K562 (cell line): Measurements from ENCODE around the gene DIP2B. TPM values are rescaled to one million over a fixed set of nuclear protein-coding genes. Genes with fewer than 3 reads are reported as not detected.
A peak's percentile ranks its signal among the peaks of the same experiment; 100 is the strongest.
"Not testable (repeated sequence)": the region's sequence is repeated elsewhere in the genome, so short reads cannot be mapped to it uniquely, and the experiment has no call there.

Experiments used
- ATAC-seq: fragments of 200-7000 bp; cut with Tn5 transposase; 3 replicates; pipeline ENCODE4 v1.9.1; 2020; ENCODE audit warnings: moderate library complexity
- BruUV-seq: library from RNA; stranded (reverse); fragments of 400-500 nt; replicated peaks from 2 replicates; lab custom pipeline; 2021; lab: Mats Ljungman, UMichigan
- CTCF ChIA-PET: fragments of 300-600 bp; formaldehyde crosslinking; extraction: SDS; loops from one replicate; lab custom pipeline; 2021; ENCODE audit warnings: low intra/inter-chr PET ratio; lab: Yijun Ruan, JAX
- POLR2A ChIA-PET: fragments of 300-600, 350-650 bp; sonication (Branson Sonifier 250); formaldehyde crosslinking; extraction: SDS; loops from one replicate; lab custom pipeline; 2021; ENCODE audit warnings: antibody characterized with exemption, inconsistent platforms; lab: Yijun Ruan, JAX
- DNase-seq, 4 experiments: peaks; one replicate each; pipeline versions ENCODE4 v3.0.0 to v3.0.0-alpha.2; 2011 to 2018; ENCODE audit warnings: low spot score in 3 of 4, mixed read lengths in 3 of 4; ENCODE audit errors: extremely low read depth in 1 of 4
- FAIRE-seq: peaks from 2 replicates; lab custom pipeline; 2011; peaks lifted over from hg19 to GRCh38; lab: Jason Lieb, UNC
- H2AFZ ChIP-seq: 2 replicates; pipeline ENCODE4 v1.6.0; 2011; ENCODE audit warnings: low read depth, low read length, control low read depth, inconsistent platforms
- H3K27ac ChIP-seq: fragments of 200-600 bp; 3 replicates; pipeline ENCODE4 v1.8.0; 2011; ENCODE audit warnings: low read depth, mild to moderate bottlenecking, control low read depth, inconsistent platforms, low read length, moderate library complexity, mixed read lengths; ENCODE audit errors: extremely low read depth
- H3K27me3 ChIP-seq, 2 experiments: fragments of 300-600 bp in 1 of 2; 2 replicates in 1 of 2; 3 replicates in 1 of 2; pipeline versions ENCODE4 v1.6.0 to v1.8.0; 2011; ENCODE audit warnings: inconsistent platforms in 2 of 2, low read length in 2 of 2, mild to moderate bottlenecking in 1 of 2, mixed read lengths in 1 of 2, moderate library complexity in 1 of 2; ENCODE audit not compliant: control insufficient read depth in 2 of 2, insufficient read depth in 2 of 2
- H3K36me3 ChIP-seq: fragments of 300-600 bp; 3 replicates; pipeline ENCODE4 v1.8.0; 2011; ENCODE audit warnings: mild to moderate bottlenecking, low read length, inconsistent platforms; ENCODE audit not compliant: control insufficient read depth, insufficient read depth
- H3K4me1 ChIP-seq, 2 experiments: fragments of 200-600 bp in 1 of 2; replicated peaks in 1 of 2; 2 replicates in 1 of 2; 3 replicates in 1 of 2; pipeline versions ENCODE4 v1.5.1 to v1.8.0; 2011; ENCODE audit warnings: inconsistent platforms in 2 of 2, low read length in 2 of 2, mild to moderate bottlenecking in 1 of 2, mixed read lengths in 1 of 2, moderate library complexity in 1 of 2; ENCODE audit not compliant: control insufficient read depth in 2 of 2, insufficient read depth in 2 of 2
- H3K4me2 ChIP-seq: 2 replicates; pipeline ENCODE4 v1.6.1; 2011; ENCODE audit warnings: low read length, control low read depth, inconsistent platforms, mixed read lengths; ENCODE audit not compliant: insufficient read depth
- H3K4me3 ChIP-seq: fragments of 200-600 bp; sonication (generic), shearing (Covaris generic); 2 replicates; pipeline ENCODE4 v1.5.1; 2016; ENCODE audit warnings: control low read depth, inconsistent platforms
- H3K79me2 ChIP-seq: fragments of 200-600 bp; 3 replicates; pipeline ENCODE4 v1.8.0; 2011; ENCODE audit warnings: low read length, inconsistent platforms; ENCODE audit not compliant: control insufficient read depth, insufficient read depth
- H3K9ac ChIP-seq, 2 experiments: 2 replicates each; pipeline versions ENCODE4 v1.6.0 to v1.6.1; 2011; ENCODE audit warnings: low read depth in 2 of 2, low read length in 2 of 2, control low read depth in 1 of 2, inconsistent platforms in 1 of 2, mild to moderate bottlenecking in 1 of 2, mixed read lengths in 1 of 2; ENCODE audit not compliant: insufficient read depth in 1 of 2
- H3K9me1 ChIP-seq: one replicate; pipeline ENCODE4 v1.6.0; 2011; ENCODE audit warnings: inconsistent platforms, mild to moderate bottlenecking, low read length, moderate library complexity; ENCODE audit not compliant: control insufficient read depth, insufficient read depth
- H3K9me3 ChIP-seq: replicated peaks from 2 replicates; pipeline ENCODE4 v1.5.1; 2011; ENCODE audit warnings: low read depth, low read length, inconsistent platforms; ENCODE audit not compliant: control insufficient read depth, insufficient read depth
- H4K20me1 ChIP-seq: replicated peaks from 2 replicates; pipeline ENCODE4 v1.6.1; 2011; ENCODE audit warnings: low read length, inconsistent platforms, mixed read lengths; ENCODE audit not compliant: control insufficient read depth, insufficient read depth
- CBX1 ChIP-seq: sonication (generic); IDR thresholded peaks from 2 replicates; pipeline ENCODE4 v1.6.1; 2016; ENCODE audit warnings: antibody characterized with exemption, low read depth, mild to moderate bottlenecking
- CBX3 ChIP-seq, 2 experiments: IDR thresholded peaks; 1 replicate in 1 of 2; 2 replicates in 1 of 2; pipeline ENCODE4 v1.6.1; 2012; ENCODE audit warnings: inconsistent platforms in 2 of 2, low read length in 2 of 2, borderline replicate concordance in 1 of 2, control low read depth in 1 of 2
- CBX5 ChIP-seq: IDR thresholded peaks from 2 replicates; pipeline ENCODE4 v1.6.1; 2014; ENCODE audit warnings: low read depth, borderline replicate concordance
- CREBBP ChIP-seq: IDR thresholded peaks from one replicate; pipeline ENCODE4 v1.6.1; 2012; ENCODE audit warnings: low read depth, mild to moderate bottlenecking, control low read depth, inconsistent platforms, low read length
- FOXA3 ChIP-seq, 2 experiments: fragments of 450-650 bp in 1 of 2; sonication (generic) in 1 of 2; formaldehyde crosslinking; IDR thresholded peaks in 1 of 2; conservative IDR thresholded peaks in 1 of 2; 2 replicates each; pipeline versions ENCODE4 v1.4.0 to v1.8.0; 2020 to 2022; ENCODE audit warnings: mild to moderate bottlenecking in 2 of 2, missing genetic modification reagents in 1 of 2
- NONO ChIP-seq, 2 experiments: fragments of 200-400 bp in 1 of 2; fragments of 450-650 bp in 1 of 2; formaldehyde crosslinking in 1 of 2; IDR thresholded peaks; 2 replicates each; pipeline ENCODE4 v1.6.1; 2017; ENCODE audit warnings: low read depth in 2 of 2, mild to moderate bottlenecking in 2 of 2, moderate library complexity in 2 of 2, low read length in 1 of 2
- TRIM24 ChIP-seq, 2 experiments: fragments of 450-650 bp; IDR thresholded peaks; 2 replicates each; pipeline ENCODE4 v1.6.1; 2016
- TRIM28 ChIP-seq: fragments of 450-650 bp; IDR thresholded peaks from 2 replicates; pipeline ENCODE4 v1.6.1; 2017
- ZBTB7A ChIP-seq: IDR thresholded peaks from 2 replicates; pipeline ENCODE4 v1.6.1; 2011; ENCODE audit warnings: low read depth, mild to moderate bottlenecking, low read length, moderate library complexity, borderline replicate concordance; ENCODE audit not compliant: control insufficient read depth
- ZEB2 ChIP-seq: fragments of 450-650 bp; IDR thresholded peaks from 2 replicates; pipeline ENCODE4 v1.6.1; 2016
- WGBS: fragments of 100-300 bp; shearing (Covaris generic); methylation state at CpG from one replicate; pipeline ENCODE4 v1.1.6; 2016; ENCODE audit warnings: low coverage, mixed read lengths; ENCODE audit not compliant: insufficient coverage; ENCODE audit errors: missing lambda C conversion rate; 5-methylcytosine and 5-hydroxymethylcytosine counted together
- in situ Hi-C: fragments of 300-500 bp; cut with MboI; formaldehyde crosslinking; loops from 4 replicates; pipeline ENCODE4 v1.15.0; 2018; ENCODE audit warnings: inconsistent platforms, mixed read lengths
- intact Hi-C: fragments of 100-400 bp; cut with micrococcal nuclease; formaldehyde crosslinking; loops from 2 replicates; pipeline ENCODE4 v1.14.2; 2022
- polyA plus RNA-seq, 8 experiments: library from polyadenylated mRNA; depleted of rRNA in 4 of 8; stranded (reverse) in 5 of 8; unstranded in 3 of 8; fragments of >200 nt; fragmentation: Nextera tagmentation in 2 of 8; fragmentation: Illumina TruSeq in 1 of 8; extraction: Ambion mirVana in 2 of 8; extraction: Trizol in 1 of 8; gene quantifications; 2 replicates each; pipeline versions ENCODE4 v1.2.1 to v1.2.3, GENCODE V29; 2011 to 2014; ENCODE audit warnings: inconsistent platforms in 1 of 8, missing spikeins in 1 of 8
- total RNA-seq, 7 experiments: library from RNA; depleted of rRNA in 6 of 7; stranded (reverse); fragments of >200 nt in 6 of 7; fragmentation: Illumina TruSeq in 2 of 7; extraction: Trizol in 2 of 7; gene quantifications; 2 replicates each; pipeline versions ENCODE4 v1.2.1 to v1.2.3, GENCODE V29; 2011 to 2021; ENCODE audit warnings: low replicate concordance in 1 of 7
- TF ChIP-seq, protein P1 (sequence below): fragments of 250-450 bp; sonication (Bioruptor Pico); IDR thresholded peaks from 2 replicates; pipeline ENCODE4 v1.8.0; 2022; ENCODE audit warnings: inconsistent platforms
- TF ChIP-seq, protein P2 (sequence below): fragments of 250-450 bp; sonication (Bioruptor Pico); IDR thresholded peaks from 2 replicates; pipeline ENCODE4 v1.5.1; 2021; ENCODE audit warnings: mild to moderate bottlenecking

Gene DIP2B
- total and polyA plus RNA-seq, 9 of the 15 experiments (the other 6 are each of a cell fraction or from before 2014, with no cell fraction given) = 4.6 to 26.1 (median 18.8) TPM

DNA sequence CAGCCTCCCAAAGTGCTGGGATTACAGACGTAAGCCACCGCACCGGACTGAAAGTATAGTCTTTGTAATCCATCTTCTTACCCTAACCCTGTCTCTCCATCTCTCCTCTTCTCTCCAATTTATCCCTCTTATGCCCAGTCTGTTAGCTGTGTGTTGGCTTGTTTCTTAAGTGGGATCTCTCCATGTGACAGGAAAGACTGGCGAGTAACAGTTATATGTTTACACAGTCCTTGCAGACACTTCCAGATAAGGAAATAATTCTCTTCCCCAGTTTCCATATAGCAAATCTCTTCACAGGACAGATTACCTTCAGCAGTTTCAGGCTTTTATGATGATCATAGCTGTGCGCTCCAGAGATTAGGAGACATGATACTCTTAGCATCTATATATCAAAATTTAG is 16.0 kb upstream of the DIP2B start:
- Histone ChIP-seq H3K27me3 (no peaks in the 10 kb centered on the region), H4K20me1 (no peaks in the 10 kb centered on the region), H3K36me3 (no peaks in the 10 kb centered on the region), H3K4me2 (no peak overlapping the region), H3K9me1 (no peaks in the 10 kb centered on the region), H2AFZ (0 out of 2 replicates have a peak overlapping the region, but pooled peaks have one; percentile 51), H3K4me1 (no peaks in the 10 kb centered on the region; a peak in 1 of 5 replicates), H3K9ac (no peak overlapping the region)
- POLR2A ChIA-PET = interaction anchor here (0.6 to 1.4 kb wide), 3 partner anchors 20 to 778 kb away, joined by 4 read pairs; no protein-coding TSS in a partner anchor
- no TSS peak for BruUV-seq
- DNase-seq (no peak), FAIRE-seq (no peak)
- intact Hi-C loops (no loop called here), in situ Hi-C loops (no loop called here)
- no peak for TF ChIP-seq NONO (IDR thresholded peaks at IDR 0.05; ENCODE audit: low read depth in 2 of 2, low read length in 1 of 2)
- TF ChIP-seq FOXA3 (CRISPR knock-in tag; conservative IDR thresholded peaks at IDR 0.05 in 1 of 2, IDR thresholded peaks at IDR 0.05 in 1 of 2) = 0 out of 4 replicates have a peak, but pooled peaks of 1 of the 2 experiments have one; percentile 32
- TF ChIP-seq CREBBP = no peak
- TF ChIP-seq, all 486 proteins: peak for 1
- H3K9me3 ChIP-seq = 0 out of 2 replicates have a peak, but pooled peaks cover 3% of the 10 kb centered on the region
- H3K79me2 ChIP-seq = no peaks in the 10 kb centered on the region
- no peak overlapping the region for H3K4me3 ChIP-seq
- ATAC-seq = no peak
- CTCF ChIA-PET = no interaction called here
- WGBS = 51% methylated on average over 5 of the region's 5 CpGs
- H3K27ac ChIP-seq = no peak overlapping the region

DNA sequence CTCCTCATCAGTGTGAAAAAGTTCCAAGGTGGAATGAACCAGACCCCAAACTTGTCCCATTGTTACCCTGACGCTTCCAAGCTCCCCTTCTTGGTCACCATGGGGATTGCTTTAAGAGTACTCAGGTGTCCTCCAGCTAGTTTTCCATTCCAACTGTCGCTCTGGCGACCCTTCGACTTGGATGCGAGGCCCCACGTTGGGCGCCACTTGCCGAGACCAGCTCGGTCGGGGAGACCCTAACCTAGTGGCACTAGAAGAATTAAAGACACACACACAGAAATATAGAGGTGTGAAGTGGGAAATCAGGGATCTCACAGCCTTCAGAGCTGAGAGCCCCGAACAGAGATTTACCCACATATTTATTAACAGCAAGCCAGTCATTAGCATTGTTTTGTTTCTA is 6.7 kb upstream of the DIP2B start:
- H3K27ac ChIP-seq, H3K4me2 ChIP-seq, H3K9me3 ChIP-seq, in situ Hi-C loops, H3K9me1 ChIP-seq, H3K36me3 ChIP-seq, H3K9ac ChIP-seq, H3K4me3 ChIP-seq, ATAC-seq, H3K4me1 ChIP-seq, H3K79me2 ChIP-seq, H4K20me1 ChIP-seq, H2AFZ ChIP-seq, intact Hi-C loops, H3K27me3 ChIP-seq, CTCF ChIA-PET, BruUV-seq, POLR2A ChIA-PET, FAIRE-seq: not testable (repeated sequence)
- peak in 1 of 4 experiments; percentile 45 for DNase-seq
- WGBS = 56% methylated on average over 11 of the region's 11 CpGs
- TF ChIP-seq ZEB2 (0 out of 2 replicates have a peak, but pooled peaks have one; percentile 23), TRIM28 (peak; percentile 93), CBX3 (IDR thresholded peaks at IDR 0.05; ENCODE audit: borderline replicate concordance in 1 of 2, low read length in 2 of 2) (peak in 1 of 2 experiments; percentile 72; a peak in 1 of 3 replicates), TRIM24 (IDR thresholded peaks at IDR 0.05) (peak in 1 of 2 experiments; percentile 60; a peak in 2 of 4 replicates), CBX1 (peak; percentile 95), ZBTB7A (peak; percentile 59), CBX5 (peak; percentile 87; the same call in 1 of the 2 replicates)
- TF ChIP-seq, protein P1, sequence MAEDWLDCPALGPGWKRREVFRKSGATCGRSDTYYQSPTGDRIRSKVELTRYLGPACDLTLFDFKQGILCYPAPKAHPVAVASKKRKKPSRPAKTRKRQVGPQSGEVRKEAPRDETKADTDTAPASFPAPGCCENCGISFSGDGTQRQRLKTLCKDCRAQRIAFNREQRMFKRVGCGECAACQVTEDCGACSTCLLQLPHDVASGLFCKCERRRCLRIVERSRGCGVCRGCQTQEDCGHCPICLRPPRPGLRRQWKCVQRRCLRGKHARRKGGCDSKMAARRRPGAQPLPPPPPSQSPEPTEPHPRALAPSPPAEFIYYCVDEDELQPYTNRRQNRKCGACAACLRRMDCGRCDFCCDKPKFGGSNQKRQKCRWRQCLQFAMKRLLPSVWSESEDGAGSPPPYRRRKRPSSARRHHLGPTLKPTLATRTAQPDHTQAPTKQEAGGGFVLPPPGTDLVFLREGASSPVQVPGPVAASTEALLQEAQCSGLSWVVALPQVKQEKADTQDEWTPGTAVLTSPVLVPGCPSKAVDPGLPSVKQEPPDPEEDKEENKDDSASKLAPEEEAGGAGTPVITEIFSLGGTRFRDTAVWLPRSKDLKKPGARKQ = 0 out of 2 replicates have a peak, but pooled peaks have one; percentile 24
- TF ChIP-seq, protein P2, sequence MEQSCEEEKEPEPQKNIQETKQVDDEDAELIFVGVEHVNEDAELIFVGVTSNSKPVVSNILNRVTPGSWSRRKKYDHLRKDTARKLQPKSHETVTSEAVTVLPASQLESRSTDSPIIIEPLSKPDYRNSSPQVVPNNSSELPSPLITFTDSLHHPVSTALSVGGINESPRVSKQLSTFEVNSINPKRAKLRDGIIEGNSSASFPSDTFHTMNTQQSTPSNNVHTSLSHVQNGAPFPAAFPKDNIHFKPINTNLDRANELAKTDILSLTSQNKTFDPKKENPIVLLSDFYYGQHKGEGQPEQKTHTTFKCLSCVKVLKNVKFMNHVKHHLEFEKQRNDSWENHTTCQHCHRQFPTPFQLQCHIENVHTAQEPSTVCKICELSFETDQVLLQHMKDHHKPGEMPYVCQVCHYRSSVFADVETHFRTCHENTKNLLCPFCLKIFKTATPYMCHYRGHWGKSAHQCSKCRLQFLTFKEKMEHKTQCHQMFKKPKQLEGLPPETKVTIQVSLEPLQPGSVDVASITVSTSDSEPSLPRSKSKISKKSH (CRISPR knock-in tag) = peak; percentile 46; the same call in 1 of the 2 replicates
